ENCODE data around the gene GALNT9. TPM values are rescaled to one million over a fixed set of nuclear protein-coding genes. Genes with fewer than 3 reads are reported as not detected.

GALNT9 gene
- total RNA-seq, 1 experiment from 2014 or later: 0.44 TPM

DNA sequence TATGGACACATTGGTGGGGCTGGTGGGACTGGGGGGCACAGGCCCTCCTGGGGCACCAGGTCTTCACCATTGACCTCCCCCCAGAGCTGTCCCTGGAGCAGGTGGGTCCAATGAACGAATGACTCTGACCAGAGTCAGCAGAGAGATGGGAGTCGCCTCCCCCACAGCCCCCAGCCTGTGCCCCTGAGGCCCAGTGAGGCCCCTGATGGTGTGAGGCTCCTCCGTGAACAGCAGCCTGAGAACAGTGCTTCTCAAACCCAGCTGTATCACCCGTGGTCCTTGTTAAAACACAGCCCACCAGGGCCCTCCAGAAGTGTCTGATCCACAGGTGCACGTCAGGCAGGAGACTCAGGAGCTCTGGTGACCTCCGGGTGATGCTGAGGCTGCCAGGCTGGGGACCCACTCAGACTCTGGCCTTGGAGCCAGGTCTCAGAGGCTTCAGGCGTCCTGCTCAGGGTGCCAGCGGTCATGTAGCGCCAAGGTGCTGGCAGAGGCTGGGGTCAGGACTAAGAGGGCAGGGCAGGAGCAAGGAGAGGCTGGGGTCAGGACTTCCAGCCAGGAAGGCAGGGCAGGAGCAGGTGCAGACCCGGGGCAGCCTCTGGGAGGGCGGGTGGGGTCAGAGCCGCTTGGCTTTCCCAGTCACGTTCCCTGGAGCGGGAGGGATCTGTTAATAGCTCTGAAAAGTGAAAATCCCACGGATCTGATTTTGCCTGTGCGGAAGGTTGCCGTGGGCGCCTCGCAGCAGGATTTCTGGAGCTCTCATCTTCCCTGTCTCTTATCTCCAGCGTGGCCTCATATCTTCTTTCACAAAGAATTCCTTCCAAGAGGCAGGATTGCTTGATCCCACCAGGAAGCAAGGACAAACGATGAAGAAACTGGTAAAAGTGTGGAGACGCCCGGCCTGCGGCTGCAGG, 35.0 kb downstream of the GALNT9 start:
- no peaks in the 10 kb centered on the region for H3K79me2 ChIP-seq (ENCODE audit: low read length)
- no peak overlapping the region for H3K27ac ChIP-seq (ENCODE audit: low read length)
- H3K9ac ChIP-seq (ENCODE audit: low read length): no peak overlapping the region
- intact Hi-C loops (cut with micrococcal nuclease): no loop called here
- H2AFZ ChIP-seq (ENCODE audit: low read length): no peak overlapping the region
- H3K4me3 ChIP-seq (ENCODE audit: low read length): no peak overlapping the region
- H3K9me3 ChIP-seq (ENCODE audit: low read length): no peaks in the 10 kb centered on the region
- H3K36me3 ChIP-seq (ENCODE audit: low read depth, low read length): no peaks in the 10 kb centered on the region
- no peaks in the 10 kb centered on the region for H4K20me1 ChIP-seq (ENCODE audit: low read length)
- ATAC-seq (no peak), DNase-seq (no peak)
- H3K4me1 ChIP-seq (ENCODE audit: insufficient read depth, low read length): peaks cover 4% of the 10 kb centered on the region; the same call in 1 of the 2 replicates
- BruUV-seq (replicated peaks): no TSS peak
- H3K9me2 ChIP-seq (replicated peaks; ENCODE audit: low read length): no peaks in the 10 kb centered on the region
- H3K4me2 ChIP-seq (ENCODE audit: low read length): no peak overlapping the region
- H3F3A ChIP-seq (ENCODE audit: low read length, unreplicated experiment): peaks cover 4% of the 10 kb centered on the region
- H3K27me3 ChIP-seq (ENCODE audit: low read length): peaks cover 53% of the 10 kb centered on the region
- no peak for TF ChIP-seq EZH2phosphoT487 (IDR thresholded peaks at IDR 0.05; ENCODE audit: borderline replicate concordance, low read length)
- TF ChIP-seq EZH2 (IDR thresholded peaks at IDR 0.05; ENCODE audit: low read length, unreplicated experiment): no peak
- TF ChIP-seq, protein P1, sequence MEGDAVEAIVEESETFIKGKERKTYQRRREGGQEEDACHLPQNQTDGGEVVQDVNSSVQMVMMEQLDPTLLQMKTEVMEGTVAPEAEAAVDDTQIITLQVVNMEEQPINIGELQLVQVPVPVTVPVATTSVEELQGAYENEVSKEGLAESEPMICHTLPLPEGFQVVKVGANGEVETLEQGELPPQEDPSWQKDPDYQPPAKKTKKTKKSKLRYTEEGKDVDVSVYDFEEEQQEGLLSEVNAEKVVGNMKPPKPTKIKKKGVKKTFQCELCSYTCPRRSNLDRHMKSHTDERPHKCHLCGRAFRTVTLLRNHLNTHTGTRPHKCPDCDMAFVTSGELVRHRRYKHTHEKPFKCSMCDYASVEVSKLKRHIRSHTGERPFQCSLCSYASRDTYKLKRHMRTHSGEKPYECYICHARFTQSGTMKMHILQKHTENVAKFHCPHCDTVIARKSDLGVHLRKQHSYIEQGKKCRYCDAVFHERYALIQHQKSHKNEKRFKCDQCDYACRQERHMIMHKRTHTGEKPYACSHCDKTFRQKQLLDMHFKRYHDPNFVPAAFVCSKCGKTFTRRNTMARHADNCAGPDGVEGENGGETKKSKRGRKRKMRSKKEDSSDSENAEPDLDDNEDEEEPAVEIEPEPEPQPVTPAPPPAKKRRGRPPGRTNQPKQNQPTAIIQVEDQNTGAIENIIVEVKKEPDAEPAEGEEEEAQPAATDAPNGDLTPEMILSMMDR (conservative IDR thresholded peaks at IDR 0.05; ENCODE audit: low read depth, low read length): no peak
- POLR2A ChIA-PET (ENCODE audit: unreplicated experiment): no interaction called here
- CTCF ChIA-PET: no interaction called here

DNA sequence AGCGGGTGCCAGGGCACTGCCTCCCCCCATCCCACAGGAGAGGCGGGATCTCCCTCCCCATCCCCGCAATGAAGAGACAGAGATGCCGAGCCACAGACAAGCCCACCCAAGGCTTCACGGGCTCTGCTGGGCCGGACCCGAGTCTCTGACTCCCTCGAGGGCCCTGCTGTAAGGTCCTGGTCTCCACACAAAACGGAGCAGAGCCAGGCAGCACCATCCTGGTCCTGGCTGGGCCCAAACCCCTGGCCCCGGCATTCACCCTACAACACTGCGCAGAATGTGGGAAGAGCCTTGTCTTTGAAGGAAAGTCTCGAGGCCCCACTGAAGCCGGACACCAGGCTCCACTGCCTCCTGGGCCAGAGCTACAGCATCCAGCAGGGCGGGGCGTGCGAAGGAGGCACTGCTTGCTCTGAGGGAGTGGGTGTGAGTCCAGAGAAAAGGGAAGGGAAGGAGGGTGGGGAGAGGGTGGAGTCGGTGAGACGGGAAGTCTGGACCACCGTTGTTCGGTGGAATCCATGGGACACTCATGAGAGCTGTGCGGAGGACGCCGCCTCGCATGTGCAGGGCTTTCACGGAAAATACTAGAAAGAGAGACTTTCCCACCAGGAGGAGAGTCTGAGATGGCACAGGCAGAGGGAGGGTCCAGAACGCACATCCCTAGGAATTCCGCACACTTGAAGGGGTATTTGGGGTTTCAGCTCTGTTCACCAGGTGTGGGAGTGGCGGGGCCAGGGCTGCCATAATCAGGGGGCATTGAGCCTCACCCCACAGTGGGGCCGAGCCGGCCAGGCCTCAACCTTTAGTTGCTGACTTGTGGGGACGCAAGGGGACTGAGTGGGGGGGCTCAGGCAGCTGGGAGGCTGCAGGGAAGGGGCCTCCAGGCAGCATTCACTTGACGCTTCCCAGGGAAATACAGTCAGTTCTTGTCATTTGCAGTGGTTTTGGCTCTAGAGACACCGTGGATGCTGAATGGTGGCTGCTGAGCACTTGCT, 36.8 kb downstream of the GALNT9 start:
- H2AFZ ChIP-seq (ENCODE audit: low read length): no peak overlapping the region
- ChIA-PET CTCF (no interaction called here), POLR2A (ENCODE audit: unreplicated experiment) (no interaction called here)
- no peak overlapping the region for H3K4me2 ChIP-seq (ENCODE audit: low read length)
- H3K27ac ChIP-seq (ENCODE audit: low read length): no peak overlapping the region
- no peak for TF ChIP-seq EZH2phosphoT487 (IDR thresholded peaks at IDR 0.05; ENCODE audit: borderline replicate concordance, low read length)
- TF ChIP-seq, protein P1 (conservative IDR thresholded peaks at IDR 0.05; ENCODE audit: low read depth, low read length): no peak
- TF ChIP-seq EZH2 (IDR thresholded peaks at IDR 0.05; ENCODE audit: low read length, unreplicated experiment): no peak
- ATAC-seq (no peak), DNase-seq (no peak)
- no peaks in the 10 kb centered on the region for H3K79me2 ChIP-seq (ENCODE audit: low read length)
- intact Hi-C loops (cut with micrococcal nuclease): no loop called here
- H3K36me3 ChIP-seq (ENCODE audit: low read depth, low read length): no peaks in the 10 kb centered on the region
- peaks cover 12% of the 10 kb centered on the region for H3K4me1 ChIP-seq (ENCODE audit: insufficient read depth, low read length)
- peaks cover 46% of the 10 kb centered on the region for H3K27me3 ChIP-seq (ENCODE audit: low read length)
- H4K20me1 ChIP-seq (ENCODE audit: low read length): no peaks in the 10 kb centered on the region
- H3K9me3 ChIP-seq (ENCODE audit: low read length): no peaks in the 10 kb centered on the region
- no peaks in the 10 kb centered on the region for H3K9me2 ChIP-seq (replicated peaks; ENCODE audit: low read length)
- H3F3A ChIP-seq (ENCODE audit: low read length, unreplicated experiment): peaks cover 4% of the 10 kb centered on the region
- H3K4me3 ChIP-seq (ENCODE audit: low read length): no peak overlapping the region
- H3K9ac ChIP-seq (ENCODE audit: low read length): no peak overlapping the region
- no TSS peak for BruUV-seq (replicated peaks)
